IPS-NIHi7 (cell line): ENCODE results near the gene MAMLD1.

Experiments used
- DNase-seq: peaks from one replicate; pipeline ENCODE4 v3.0.0; 2012; ENCODE audit warnings: mixed read lengths; ENCODE audit errors: extremely low spot score

MAMLD1 gene

DNA sequence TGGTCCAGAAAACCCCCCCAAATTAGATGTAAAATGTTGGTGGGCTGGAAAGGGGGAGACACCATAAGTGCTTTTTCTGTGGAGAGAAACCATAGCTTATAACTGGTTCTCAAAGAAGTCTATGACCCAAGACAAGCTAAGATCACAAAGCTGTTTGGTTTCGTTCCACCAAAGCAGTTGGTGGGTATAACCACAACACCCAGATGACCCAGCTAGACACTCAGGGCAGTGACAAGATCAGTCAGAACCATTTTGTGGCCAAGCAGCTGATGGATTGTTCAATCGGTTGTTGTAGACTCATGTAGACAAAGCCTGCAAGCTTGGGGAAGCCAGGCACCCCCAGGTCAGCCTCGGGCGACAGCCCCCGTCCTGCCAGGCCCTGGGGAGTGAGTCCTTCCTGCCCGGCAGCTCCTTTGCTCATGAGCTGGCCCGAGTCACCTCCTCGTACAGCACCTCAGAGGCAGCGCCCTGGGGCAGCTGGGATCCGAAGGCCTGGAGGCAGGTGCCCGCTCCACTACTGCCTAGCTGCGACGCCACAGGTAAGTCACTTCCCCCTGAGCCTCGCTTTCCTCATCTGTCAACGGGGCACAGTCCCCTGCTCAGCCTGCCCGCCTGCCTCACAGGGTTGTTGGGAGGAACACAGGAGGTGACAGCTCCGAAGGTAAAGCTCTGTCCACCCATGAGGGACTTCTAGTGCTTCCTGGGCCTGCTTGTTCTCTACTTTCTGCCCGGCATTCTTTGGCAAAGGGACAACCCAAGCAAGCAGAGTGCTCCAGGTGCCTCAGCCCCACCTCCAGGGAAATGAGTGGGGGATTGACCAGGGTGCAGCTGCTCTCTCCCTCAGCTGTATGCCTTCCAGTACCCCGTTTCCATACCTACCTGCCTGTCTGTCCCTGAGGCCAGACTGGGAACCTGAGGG lies 140.1 kb downstream of the MAMLD1 start:
- no peak for DNase-seq

DNA sequence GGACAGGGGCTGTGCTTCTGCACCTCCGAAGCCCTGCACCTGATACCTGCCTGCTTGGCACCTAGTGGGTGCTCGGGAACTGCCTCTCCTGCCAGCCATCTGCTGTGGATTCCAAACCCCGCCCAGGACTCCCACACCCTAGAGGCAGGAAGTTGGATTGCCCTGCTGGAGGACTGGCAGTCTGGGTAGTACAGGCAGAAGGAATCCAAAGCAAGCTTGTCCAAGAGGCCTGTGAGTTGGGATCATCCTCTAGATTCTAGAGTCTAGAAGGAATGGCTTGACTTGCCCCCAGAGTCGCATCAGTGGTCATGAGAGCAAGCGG lies 140.7 kb downstream of the MAMLD1 start:
- no peak for DNase-seq

DNA sequence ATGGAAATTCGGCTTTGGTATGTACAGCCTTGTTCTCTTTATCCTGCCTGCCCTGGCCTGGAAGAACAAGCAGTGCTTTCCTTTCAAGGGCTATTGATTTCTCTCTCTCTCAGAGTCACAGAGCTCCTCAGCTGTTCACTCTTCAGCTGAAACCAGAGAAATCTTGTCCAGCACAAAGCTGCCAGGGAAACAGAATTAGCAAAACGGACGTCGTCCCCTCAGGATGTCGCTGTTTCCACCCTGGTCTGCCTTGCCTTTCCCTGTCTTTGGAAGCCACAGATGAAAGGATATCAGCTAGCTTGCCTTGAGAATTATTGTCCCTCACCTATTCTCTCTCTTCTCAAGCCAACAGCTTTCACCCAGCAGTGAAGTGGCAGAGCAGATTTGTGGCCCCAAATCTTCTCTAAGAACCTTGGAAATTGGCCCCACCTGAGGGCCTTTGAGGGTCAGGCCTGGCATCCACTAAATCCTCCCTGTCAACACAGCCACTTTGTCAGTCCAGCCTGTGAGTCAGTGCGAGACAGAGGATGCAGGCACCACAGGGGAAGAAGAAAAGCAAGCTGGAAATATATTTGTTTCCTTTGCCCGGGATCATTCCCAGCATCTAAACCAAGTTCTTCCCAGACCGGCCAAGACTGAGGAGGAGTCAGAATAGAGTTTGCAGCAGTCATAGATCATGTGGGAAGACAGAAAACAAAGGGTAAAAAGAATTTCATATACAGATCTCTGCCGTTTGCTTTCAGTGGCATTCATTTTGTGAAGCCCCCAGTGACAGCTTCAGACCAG lies 141.5 kb downstream of the MAMLD1 start:
- no peak for DNase-seq

DNA sequence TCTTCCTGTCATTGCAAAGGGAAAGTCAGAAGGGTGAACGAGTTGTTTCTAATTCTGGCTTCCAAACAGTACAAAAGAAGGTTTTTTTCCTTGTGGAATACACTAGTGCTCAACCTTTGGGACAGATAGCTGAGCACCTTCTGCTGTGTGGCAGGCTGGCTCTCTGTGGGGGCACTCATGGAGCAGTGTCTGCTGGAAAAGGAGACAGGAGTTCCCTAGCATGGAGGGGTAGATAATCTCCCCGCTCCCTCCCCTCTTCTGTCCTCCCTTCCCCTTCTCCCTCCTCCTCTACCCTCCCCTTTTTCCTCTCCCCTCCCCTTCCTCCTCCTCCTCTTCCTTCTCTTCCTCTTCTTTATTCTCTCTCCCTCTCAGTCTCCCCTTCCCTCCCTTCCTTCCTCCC lies 142.9 kb downstream of the MAMLD1 start:
- DNase-seq = no peak

DNA sequence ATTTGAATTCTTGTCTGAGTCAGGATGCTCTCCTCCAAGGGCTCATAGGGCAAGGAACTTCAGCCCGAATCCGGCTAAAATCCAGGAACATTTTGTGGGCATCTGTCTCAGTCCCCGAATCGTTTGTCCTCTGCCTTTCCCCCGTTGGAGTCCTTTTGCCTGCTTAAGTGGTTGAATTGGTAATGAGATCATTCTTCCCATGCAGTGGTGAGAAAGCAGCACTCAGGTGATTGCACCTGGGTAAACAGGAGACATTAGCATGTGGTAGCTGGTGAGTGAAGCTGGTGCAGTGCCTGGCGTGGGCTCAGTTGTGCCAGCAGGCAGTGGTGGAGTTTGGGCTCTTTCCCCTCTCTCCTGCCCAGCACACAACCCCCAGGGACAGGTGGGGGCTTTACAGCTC lies 143.4 kb downstream of the MAMLD1 start:
- no peak for DNase-seq

DNA sequence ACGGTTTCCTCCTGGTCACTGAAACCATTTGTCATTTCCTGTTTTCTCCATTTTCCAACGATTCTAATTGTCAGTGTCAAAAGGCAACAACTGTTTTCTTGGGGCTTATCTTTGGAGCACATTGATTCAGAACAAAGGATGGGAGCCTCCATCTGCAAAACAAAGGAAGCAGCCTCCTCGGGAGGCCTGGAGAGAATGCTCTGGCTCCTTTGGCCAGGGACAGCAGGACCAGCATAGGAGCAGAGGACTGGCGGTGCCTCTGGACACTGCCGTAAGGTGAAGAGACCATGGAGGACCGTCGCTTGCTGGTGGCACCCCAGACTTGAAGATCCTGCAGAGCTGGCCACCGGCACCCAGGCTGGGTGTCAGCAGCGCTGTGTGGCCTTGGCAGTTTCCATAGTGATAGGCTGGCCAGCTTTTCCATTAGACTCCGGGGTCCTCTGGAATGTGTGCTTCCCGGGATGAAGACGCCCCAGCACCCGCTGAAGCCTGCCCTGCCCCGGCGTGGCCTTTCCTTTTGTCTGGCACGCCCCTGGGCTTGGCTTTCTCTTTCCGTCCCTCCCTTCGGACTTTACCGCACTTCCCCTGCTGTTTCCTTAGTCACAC lies 144.2 kb downstream of the MAMLD1 start:
- peak; percentile 51 for DNase-seq

DNA sequence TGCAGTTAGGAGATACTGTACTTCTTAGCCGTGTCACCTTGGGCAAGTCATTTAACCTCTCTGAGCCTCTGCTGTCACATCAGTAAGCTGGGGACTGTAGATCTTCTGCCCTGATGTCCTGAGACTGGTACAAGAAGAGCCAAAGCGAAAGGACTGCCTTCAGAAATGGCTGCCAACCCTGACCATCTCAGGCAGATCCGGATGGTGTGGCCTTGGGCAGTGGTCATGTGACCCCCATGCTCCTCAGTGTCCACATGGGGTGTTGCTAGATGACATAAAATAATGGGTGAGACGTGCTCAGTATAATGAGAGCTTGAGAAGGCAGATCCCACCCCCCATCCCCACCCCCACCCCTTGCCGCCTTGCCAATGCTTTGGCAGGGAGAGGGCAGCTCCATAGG lies 144.9 kb downstream of the MAMLD1 start:
- no peak for DNase-seq

DNA sequence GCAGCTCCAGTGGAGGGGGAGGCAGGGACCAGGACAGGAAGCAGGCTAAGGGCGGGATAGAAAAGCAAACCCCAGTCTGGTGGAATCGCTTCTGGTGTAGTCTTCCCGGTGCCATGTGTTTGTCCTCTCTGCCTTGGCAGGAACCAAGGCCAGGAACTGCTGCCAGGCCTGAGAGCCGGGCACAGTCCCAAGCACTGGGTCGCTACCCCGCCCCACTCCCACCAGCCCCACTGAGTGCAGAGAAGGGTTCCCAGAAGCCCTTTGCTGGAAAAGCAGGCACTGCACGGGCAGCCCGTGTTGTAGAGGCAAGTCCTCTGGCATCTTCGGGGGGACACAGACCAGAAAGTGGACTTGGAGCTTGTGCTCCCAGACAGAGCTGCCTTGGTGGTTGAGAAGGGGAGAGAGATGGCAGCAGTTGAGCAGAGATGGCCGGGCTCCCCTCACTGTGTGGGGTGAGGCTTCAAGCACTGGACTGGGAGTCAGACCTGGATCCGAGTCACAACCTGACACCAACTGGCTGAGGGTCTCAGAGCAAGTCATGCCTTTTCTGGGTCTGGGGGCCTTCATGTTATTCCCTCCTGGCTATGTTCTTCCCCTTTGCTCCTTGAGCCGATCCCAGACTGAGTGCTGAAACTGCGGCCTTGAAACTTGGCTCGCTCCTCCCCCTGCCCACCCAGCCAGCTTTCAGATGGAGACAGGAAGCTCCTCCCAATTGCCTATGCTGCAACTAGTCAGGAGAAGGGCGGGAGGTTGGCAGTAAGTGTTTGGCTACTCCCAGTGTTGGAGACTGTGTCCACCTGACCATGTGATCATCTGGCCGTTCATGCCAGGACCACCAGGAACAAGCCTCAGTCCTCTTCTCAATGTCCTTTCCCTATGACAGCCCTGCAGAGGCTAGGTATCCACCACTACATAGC lies 145.6 kb downstream of the MAMLD1 start:
- DNase-seq = peak; percentile 58

DNA sequence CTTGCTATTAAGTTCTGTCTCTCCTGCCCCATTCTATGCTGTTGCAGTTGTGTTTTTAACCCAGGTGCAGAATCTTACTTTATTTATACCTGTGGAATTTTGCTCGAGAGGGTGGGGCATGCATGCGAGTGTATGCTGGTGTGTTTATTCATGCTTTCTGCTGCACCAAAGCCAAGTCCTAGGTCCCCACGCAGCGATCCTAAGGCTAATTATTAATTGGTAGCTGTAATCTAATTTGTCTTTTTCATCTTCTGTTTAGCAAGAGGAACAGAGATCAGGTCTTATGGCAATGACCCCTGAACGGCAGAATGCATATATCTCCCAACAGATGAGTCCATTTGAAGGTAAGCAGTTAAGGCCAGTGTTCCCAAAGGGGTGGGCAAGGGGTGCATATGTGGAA lies 146.6 kb downstream of the MAMLD1 start:
- DNase-seq = no peak

DNA sequence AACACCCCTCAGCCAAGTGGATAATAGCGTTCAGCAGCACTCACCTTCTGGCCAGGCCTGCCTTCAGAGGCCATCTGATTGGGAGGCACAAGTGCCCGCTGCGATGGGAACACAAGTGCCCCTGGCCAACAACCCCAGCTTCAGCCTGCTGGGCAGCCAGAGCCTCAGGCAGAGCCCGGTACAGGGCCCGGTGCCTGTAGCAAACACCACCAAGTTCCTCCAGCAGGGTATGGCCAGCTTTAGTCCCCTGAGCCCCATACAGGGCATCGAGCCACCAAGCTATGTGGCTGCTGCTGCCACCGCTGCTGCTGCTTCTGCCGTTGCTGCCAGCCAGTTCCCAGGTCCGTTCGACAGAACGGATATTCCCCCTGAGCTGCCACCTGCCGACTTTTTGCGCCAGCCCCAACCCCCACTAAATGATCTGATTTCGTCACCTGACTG lies 149.4 kb downstream of the MAMLD1 start:
- no peak for DNase-seq

DNA sequence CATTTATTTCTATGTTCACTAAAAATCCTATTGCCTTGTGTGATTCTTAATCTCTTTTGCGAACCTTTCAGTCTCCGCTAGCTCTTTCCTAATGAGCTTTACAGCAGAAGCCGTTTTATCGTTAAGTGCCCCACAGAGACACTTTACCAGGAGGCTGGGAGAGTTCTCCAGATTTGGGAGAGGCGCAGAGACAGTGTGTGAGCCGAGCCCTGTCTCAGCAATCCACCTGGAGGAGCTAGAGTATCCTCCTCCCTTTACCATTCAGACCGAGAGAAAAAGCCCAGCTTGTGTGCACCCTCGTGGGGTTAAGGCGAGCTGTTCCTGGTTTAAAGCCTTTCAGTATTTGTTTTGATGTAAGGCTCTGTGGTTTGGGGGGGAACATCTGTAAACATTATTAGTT lies 150.4 kb downstream of the MAMLD1 start:
- DNase-seq = peak; percentile 30

DNA sequence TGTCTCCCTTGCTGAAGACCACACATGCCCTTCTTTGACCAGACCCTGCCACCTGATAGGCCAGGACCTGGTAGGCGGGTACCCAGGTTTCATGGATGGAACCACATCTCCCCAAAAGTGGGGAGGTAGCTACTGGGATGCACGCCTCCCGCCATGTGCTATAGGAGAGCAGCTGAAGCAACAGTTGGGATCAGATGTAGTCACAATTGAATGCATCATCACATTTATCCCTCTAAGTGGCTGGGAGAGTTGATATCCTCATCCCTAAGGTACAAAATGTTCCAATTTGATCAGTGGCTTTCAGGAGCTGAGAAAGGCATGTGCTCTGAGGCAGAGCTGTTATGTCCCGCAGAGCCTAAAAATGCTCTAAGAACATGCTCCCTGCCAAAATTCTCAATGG lies 151.3 kb downstream of the MAMLD1 start:
- no peak for DNase-seq

DNA sequence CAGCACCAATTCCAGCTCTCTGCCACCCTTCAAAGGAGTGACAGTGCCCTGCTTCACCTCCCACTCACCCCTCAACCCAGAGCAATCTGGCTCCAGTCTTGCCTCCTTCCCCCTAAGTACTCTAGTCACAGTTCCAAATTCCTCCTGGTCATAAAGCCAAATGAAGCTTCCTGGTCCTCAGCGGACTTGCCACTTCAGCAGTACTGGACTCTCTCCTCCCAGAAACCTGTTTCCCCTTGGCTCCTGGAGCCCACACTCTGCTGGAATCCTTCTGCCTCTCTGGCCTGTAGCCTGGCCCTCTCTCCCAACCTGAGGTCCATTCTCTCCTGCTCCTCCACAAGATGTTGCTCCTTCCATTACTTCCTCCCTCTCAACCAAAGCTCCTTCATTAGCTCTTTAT lies 152.7 kb downstream of the MAMLD1 start:
- no peak for DNase-seq

DNA sequence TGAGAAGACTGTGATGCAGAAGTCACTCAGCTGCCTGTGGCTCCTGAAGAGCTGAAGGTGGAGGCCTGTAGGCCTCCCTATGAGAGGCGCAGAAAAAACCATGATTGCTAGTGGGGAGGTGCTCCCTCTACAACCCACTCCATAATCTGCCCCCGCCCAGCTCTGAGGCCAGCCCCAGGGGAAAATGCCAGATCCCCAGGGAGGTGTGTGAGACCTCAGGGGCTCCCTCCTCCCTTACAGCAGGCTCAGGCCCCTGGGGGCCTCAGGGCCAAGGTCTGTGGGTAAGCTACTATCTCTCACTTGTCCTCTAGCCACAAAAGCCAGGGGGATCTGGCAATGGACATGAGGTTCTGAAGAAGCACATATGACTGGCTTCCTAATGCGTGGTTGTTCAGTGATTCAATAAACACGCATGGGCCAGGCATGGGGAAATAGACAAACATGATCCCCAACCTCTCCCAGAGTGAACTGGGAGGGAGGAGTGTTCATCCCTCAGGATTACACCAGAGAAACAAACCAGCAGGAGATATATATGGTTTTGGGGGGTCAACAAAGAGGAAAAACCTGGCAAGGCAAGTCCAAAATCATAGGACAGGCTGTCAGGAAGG lies 154.3 kb downstream of the MAMLD1 start:
- no peak for DNase-seq

DNA sequence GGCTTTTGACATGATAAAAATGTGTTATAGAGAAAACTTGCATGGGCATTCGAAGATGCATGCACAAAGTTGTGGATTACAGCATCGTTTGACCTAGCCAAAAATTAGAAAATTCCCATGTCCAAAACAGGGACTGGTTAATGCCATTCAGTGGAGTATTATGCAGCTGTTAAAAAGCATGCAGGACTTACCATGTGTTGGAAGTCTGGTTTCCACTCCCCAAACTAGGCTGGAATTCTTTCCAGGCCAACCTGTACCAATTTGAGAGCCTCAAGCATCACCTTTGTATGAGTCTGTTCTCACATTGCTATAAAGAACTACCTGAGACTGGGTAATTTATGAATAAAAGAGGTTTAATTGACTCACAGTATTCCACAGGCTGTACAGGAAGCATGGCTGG lies 159.4 kb downstream of the MAMLD1 start:
- no peak for DNase-seq

DNA sequence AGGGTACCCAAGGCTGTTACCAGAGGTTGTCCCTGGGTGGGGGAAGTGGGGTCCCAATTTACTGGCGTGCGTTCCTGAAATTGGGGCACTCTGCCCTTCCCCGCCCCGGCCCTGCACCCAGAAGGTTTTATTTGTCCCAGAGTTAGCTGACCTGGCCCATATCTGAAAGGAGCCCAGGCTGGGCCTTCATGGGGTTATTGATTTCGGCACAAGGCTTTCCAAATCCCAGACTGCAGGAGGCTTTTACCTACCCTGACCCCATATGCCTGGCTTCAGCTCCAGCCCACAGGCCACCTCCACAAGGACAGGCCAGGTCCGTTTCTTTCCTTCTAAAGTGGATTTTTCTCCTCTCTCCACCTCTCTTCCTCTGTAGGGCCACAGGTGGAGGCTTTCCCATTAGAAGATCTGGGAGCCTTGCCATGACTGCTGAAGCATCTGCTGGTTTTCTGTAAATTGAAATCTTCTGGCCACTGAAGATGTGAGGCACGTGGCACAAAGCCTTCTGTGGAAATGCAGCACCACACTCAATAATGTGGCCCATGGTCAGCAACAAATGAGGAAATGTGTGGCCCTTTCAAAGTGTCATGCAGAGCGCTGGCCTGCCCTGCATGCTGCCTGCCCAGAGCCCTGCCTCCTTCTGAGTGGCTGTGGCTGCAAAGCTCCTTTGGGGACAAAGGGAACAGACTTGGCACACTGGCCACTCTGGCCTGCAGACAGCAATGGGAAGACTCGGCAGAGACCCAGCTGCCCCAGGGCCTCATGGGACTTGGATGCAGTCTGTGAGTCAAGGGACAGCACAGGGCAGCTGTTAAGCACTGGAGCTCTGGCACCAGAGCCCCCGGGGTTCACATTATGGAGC lies 162.2 kb downstream of the MAMLD1 start:
- DNase-seq = no peak

DNA sequence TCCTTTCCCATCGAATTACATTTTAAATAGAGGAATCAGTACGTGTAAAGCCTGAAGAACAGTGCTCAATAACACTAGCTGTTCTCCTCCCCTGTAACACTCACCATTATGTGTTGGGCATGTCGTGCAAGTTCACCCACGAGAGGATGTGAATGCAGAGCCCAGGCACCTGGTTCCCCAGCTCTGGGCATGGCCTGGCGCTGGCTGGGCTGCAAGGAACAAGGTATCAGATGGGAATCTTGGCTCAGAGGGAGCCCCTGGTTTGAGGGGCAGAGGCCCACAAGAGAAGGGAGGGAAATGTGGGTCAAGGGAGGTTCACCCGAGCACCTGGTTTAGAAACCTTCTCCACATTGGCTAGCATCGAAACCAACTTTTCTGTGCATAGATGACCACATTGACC lies 163.6 kb downstream of the MAMLD1 start:
- no peak for DNase-seq

DNA sequence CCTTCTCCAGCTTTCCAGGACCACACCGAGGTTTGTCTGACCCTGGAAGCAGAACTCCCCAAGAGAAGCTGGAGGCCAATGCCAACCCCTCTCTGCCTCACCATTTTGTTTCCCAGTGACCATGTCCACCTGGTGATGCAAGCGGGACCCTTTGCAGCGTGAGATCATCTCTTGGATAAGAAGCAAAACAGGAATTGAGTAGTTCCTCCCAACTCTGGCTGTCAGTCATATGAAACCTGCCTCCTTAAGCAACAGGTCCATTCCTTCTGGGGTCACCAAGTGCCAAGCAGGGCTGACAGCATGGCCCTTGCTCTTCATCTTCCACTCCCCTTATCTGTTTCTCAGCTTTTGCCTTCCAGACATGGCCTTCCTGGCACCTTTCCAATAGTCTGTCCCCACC lies 164.0 kb downstream of the MAMLD1 start:
- no peak for DNase-seq

DNA sequence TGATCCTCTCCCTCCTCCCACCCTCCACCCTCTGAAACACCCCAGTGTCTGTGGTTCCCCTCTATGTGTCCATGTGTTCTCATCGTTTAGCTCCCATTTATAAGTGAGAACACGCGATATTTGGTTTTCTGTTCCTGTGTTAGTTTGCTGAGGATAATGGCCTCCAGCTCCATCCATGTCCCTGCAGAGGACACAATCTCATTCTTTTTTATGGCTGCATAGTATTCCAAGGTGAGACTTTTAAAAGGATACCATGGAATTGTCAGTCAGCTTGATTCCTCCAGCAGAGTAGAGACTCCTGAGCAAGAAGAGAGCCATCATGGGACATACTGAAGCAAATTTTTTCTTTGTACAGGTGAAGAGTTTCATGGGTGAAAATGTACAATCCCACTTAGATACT lies 166.5 kb downstream of the MAMLD1 start:
- no peak for DNase-seq

DNA sequence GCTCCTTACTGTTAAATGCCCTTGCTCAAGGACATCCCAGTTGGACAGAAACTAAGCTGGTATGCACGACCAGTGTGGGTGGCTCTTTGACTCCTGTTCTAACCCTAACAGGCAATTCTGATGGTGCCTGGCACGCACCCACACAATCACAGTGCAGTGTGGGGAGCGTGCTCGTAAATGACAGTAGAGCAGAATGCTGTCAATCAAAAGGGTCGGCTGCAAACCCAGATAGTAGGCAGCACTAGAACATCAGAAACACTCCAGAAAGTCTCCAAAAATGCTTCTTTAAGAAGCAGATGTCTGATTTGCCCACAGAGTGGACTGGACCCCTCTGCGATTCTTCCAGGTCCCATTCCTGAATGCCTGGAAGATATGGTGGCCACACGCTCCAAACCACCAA lies 167.7 kb downstream of the MAMLD1 start:
- no peak for DNase-seq
